Measurements from ENCODE around the gene STK24. TPM values are rescaled to one million over a fixed set of nuclear protein-coding genes. Genes with fewer than 3 reads are reported as not detected.

Gene STK24
- total RNA-seq, 1 donor from 2014 or later = 168 TPM

GRCh38 chr13:98521461-98522247 is 55.3 kb downstream of the STK24 start:
- H3K4me3 ChIP-seq (ENCODE audit: low read depth, low read length) = no peak overlapping the region
- H3K36me3 ChIP-seq (ENCODE audit: control insufficient read depth, insufficient read depth, low read length) = peaks cover 10% of the 10 kb centered on the region
- DNase-seq (ENCODE audit: low read depth) (no peak), FAIRE-seq (no peak)
- no peak for TF ChIP-seq CTCF (IDR thresholded peaks at IDR 0.05; ENCODE audit: insufficient read depth, low read length, severe bottlenecking)
- no peaks in the 10 kb centered on the region for H3K27me3 ChIP-seq (ENCODE audit: control insufficient read depth, insufficient read depth, low read length)

DNA sequence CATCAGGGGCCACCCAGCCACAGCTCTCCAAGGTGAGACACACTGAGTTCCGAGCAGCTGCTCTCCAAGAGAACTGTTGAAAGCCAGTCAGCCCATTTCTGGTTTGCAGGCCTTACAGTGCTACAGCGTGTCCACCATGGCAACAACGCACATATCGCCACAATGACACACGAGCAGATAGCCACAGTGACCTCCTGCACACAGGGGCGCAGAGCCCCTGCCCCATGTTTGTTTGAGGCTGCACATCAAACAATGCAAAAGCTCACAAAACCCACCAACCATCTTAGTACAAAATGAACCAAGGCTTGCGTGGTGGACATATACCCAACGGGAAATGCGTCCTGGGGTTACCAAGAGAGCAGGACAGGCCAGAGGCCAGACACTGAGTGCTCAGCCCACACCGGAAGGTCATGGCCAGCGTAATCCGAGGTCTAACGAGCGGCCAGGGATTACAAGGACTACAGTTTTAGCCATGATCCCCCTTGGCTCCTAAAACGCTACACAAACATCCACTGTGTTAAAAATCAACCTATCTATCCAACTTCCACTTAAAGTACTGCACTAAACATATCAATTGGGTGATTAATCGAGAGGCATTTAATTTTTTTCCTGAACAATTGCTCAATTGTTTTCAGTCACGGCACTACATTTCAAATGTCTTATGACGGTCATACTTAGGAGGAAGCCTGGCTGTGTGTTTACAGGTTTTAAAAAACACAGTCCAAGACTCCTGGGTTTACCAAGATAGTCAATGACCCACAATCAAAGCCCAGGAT is 56.0 kb downstream of the STK24 start:
- Histone ChIP-seq H3K36me3 (ENCODE audit: control insufficient read depth, insufficient read depth, low read length) (peaks cover 13% of the 10 kb centered on the region), H3K27me3 (ENCODE audit: control insufficient read depth, insufficient read depth, low read length) (no peaks in the 10 kb centered on the region), H3K4me3 (ENCODE audit: low read depth, low read length) (no peak overlapping the region)
- FAIRE-seq (no peak), DNase-seq (ENCODE audit: low read depth) (no peak)
- TF ChIP-seq CTCF (IDR thresholded peaks at IDR 0.05; ENCODE audit: insufficient read depth, low read length, severe bottlenecking) = no peak

- Histone ChIP-seq H3K4me3 (ENCODE audit: low read depth, low read length) (no peak overlapping the region), H3K27me3 (ENCODE audit: control insufficient read depth, insufficient read depth, low read length) (no peaks in the 10 kb centered on the region), H3K36me3 (ENCODE audit: control insufficient read depth, insufficient read depth, low read length) (peaks cover 13% of the 10 kb centered on the region)
- no peak for FAIRE-seq
- DNase-seq (ENCODE audit: low read depth) = no peak
- no peak for TF ChIP-seq CTCF (IDR thresholded peaks at IDR 0.05; ENCODE audit: insufficient read depth, low read length, severe bottlenecking)
These were observed 56.9 kb downstream of the STK24 start for GRCh38 chr13:98519976-98520375.

GRCh38 chr13:98517576-98518310 is 59.2 kb downstream of the STK24 start:
- Histone ChIP-seq H3K4me3 (ENCODE audit: low read depth, low read length) (no peak overlapping the region), H3K27me3 (ENCODE audit: control insufficient read depth, insufficient read depth, low read length) (no peaks in the 10 kb centered on the region), H3K36me3 (ENCODE audit: control insufficient read depth, insufficient read depth, low read length) (peaks cover 13% of the 10 kb centered on the region)
- no peak for TF ChIP-seq CTCF (IDR thresholded peaks at IDR 0.05; ENCODE audit: insufficient read depth, low read length, severe bottlenecking)
- no peak for DNase-seq (ENCODE audit: low read depth)
- no peak for FAIRE-seq

DNA sequence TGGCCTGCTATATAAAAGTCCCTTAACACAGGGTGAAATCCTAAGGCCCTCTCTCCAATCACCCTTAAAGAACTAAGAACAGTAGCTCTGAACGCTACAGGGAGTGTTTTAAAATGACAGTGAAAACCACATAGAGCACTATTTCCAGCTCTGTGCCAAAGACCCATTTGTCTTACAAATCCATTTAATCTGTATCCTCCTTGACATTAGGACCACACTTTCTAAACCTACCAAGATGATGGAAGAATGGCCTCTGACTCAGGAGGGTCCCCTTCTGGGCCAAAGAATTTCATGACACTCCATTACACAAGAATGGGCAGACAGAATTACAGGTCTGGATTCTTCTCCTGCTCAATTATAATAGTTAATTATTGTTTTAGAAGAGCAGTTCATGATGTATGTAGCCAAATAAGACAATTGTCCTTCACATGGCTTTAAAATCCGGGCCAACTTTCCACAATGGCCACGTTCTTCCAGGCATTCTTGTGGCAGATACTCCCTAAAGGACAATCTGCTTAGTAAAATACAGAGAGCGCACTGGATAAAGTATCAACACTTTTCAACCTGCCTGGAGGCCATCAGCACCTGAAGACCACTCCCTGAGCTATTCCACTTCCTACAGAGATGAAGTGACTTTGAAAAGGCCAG is 61.0 kb downstream of the STK24 start:
- H3K27me3 ChIP-seq (ENCODE audit: control insufficient read depth, insufficient read depth, low read length) = no peaks in the 10 kb centered on the region
- H3K4me3 ChIP-seq (ENCODE audit: low read depth, low read length) = no peak overlapping the region
- FAIRE-seq (no peak), DNase-seq (ENCODE audit: low read depth) (no peak)
- peaks cover 12% of the 10 kb centered on the region for H3K36me3 ChIP-seq (ENCODE audit: control insufficient read depth, insufficient read depth, low read length)
- no peak for TF ChIP-seq CTCF (IDR thresholded peaks at IDR 0.05; ENCODE audit: insufficient read depth, low read length, severe bottlenecking)
